ENCODE results near the gene RDH13. TPM values are rescaled to one million over a fixed set of nuclear protein-coding genes. Genes with fewer than 3 reads are reported as not detected.
"Not testable (repeated sequence)": the region's sequence is repeated elsewhere in the genome, so short reads cannot be mapped to it uniquely, and the experiment has no call there.

RDH13 gene
- total and polyA plus RNA-seq, 10 donors = 4.6 to 31.5 (median 17.2) TPM

DNA sequence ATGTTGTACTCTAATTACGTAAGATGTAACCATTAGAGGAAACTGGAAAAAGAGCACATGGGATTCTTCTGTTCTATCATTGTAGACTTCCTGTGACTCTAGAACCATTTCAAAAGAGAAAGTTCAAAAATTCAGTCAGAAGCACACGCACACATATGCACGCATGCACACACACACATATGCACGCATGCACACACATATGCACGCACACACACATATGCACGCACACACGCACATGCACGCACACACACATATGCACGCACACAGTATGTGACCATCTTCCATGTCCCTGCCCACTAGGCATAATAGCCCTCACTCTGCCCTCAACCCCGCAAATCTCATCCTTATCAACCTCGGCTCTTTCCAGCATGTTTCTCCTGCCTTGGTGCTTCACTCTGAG, 38.8 kb downstream of the RDH13 start:
- intact Hi-C loops (cut with DNase I; ENCODE audit: low total_unique reads) = no loop called here
- DNase-seq = no peak
- Histone ChIP-seq H3K36me3 (no peaks in the 10 kb centered on the region), H3K4me1 (peaks cover 0 to 13% (median 3%) of the 10 kb centered on the region in 6 donors), H3K9me3 (peaks cover 0 to 20% (median 9%) of the 10 kb centered on the region in 8 donors), H3K4me3 (no peak overlapping the region), H3K27me3 (replicated peaks in 1 of 7) (no peaks in the 10 kb centered on the region), H3K27ac (no peak overlapping the region)
- WGBS, 5 donors = 70 to 89% (median 75%) methylated on average over 11 of the region's 11 CpGs
- TF ChIP-seq, protein P1, sequence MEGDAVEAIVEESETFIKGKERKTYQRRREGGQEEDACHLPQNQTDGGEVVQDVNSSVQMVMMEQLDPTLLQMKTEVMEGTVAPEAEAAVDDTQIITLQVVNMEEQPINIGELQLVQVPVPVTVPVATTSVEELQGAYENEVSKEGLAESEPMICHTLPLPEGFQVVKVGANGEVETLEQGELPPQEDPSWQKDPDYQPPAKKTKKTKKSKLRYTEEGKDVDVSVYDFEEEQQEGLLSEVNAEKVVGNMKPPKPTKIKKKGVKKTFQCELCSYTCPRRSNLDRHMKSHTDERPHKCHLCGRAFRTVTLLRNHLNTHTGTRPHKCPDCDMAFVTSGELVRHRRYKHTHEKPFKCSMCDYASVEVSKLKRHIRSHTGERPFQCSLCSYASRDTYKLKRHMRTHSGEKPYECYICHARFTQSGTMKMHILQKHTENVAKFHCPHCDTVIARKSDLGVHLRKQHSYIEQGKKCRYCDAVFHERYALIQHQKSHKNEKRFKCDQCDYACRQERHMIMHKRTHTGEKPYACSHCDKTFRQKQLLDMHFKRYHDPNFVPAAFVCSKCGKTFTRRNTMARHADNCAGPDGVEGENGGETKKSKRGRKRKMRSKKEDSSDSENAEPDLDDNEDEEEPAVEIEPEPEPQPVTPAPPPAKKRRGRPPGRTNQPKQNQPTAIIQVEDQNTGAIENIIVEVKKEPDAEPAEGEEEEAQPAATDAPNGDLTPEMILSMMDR (IDR thresholded peaks at IDR 0.05 in 8 of 11, conservative IDR thresholded peaks at IDR 0.05 in 3 of 11) = no peak
- TF ChIP-seq POLR2AphosphoS5 (IDR thresholded peaks at IDR 0.05) (no peak), POLR2A (IDR thresholded peaks at IDR 0.05) (no peak)

DNA sequence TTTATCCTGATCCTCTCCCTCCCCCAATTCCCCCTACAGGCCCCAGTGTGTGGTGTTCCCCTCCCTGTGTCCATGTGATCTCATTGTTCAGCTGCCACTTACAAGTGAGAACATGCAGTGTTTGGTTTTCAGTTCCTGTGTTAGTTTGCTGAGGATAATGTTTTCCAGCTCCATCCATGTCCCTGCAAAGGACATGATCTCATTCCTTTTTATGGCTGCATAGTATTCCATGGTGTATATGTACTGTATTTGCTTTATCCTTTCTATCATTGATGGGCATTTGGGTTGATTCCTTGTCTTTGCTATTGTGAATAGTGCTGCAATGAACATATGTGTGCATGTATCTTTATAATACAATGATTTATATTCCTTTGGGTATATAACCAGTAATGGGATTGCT, 42.6 kb downstream of the RDH13 start:
- H3K4me1 ChIP-seq; intact Hi-C loops (cut with DNase I; ENCODE audit: low total_unique reads); H3K4me3 ChIP-seq; H3K36me3 ChIP-seq; H3K9me3 ChIP-seq; DNase-seq; H3K27ac ChIP-seq; H3K27me3 ChIP-seq (replicated peaks in 1 of 7): not testable (repeated sequence)

DNA sequence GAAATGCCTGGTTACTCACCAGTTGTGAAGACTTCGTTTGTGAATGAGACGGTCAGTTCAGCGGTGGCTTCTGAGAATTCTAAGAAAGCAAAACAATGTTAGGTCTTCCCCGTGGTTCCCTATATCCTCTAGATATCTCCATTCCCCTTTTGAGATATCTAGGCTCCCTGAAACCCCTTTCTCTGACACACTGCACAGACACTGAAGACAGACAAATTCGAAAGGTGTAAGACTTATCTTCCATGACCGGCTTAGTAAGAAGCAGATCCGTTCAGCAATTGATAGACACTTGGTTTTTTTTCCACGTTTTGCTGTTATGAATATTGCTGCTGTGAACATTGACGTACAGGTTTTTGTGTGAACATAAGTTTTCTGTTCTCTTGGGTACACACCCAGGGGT, 44.3 kb downstream of the RDH13 start:
- TF ChIP-seq POLR2AphosphoS5 (IDR thresholded peaks at IDR 0.05) = no peak
- no peak for TF ChIP-seq POLR2A (IDR thresholded peaks at IDR 0.05)
- TF ChIP-seq, protein P1 (IDR thresholded peaks at IDR 0.05 in 8 of 11, conservative IDR thresholded peaks at IDR 0.05 in 3 of 11) = no peak
- Histone ChIP-seq H3K27ac (no peak overlapping the region), H3K36me3 (no peaks in the 10 kb centered on the region), H3K27me3 (replicated peaks in 1 of 7) (no peaks in the 10 kb centered on the region), H3K9me3 (peaks cover 0 to 9% (median 0%) of the 10 kb centered on the region in 8 donors), H3K4me3 (no peak overlapping the region), H3K4me1 (peaks cover 0 to 19% (median 9%) of the 10 kb centered on the region in 6 donors)
- intact Hi-C loops (cut with DNase I; ENCODE audit: low total_unique reads) = no loop called here
- DNase-seq = no peak
- WGBS, 5 donors = 81 to 88% (median 83%) methylated on average over 9 of the region's 9 CpGs

DNA sequence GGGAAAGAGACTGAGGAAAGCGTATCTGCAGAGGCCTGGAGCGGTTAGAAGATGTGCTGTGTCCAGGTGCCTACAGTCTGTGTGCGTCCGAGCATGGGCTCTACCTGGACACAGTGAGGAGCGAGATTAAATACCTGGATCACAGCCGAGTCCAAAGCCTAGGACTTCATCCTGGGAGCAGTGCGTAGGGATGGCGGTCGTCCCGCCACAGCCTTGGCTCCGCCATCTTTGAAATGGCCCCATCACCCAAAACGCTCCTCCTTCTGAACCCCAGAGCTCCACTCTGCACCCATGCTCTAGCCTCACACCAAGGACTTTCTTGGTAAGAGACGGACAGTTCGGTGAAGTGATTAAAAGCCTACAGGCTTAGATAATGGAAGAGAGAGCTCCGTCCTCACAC, 44.7 kb downstream of the RDH13 start:
- Histone ChIP-seq H3K27ac (no peak overlapping the region), H3K36me3 (no peaks in the 10 kb centered on the region), H3K4me1 (peaks cover 0 to 22% (median 9%) of the 10 kb centered on the region in 6 donors), H3K4me3 (no peak overlapping the region), H3K27me3 (replicated peaks in 1 of 7) (no peaks in the 10 kb centered on the region), H3K9me3 (peaks cover 0 to 6% (median 0%) of the 10 kb centered on the region in 8 donors)
- intact Hi-C loops (cut with DNase I; ENCODE audit: low total_unique reads) = no loop called here
- 88 to 92% (median 89%) methylated on average over 15 of the region's 15 CpGs for WGBS, 5 donors
- DNase-seq = no peak
- TF ChIP-seq, protein P1 (IDR thresholded peaks at IDR 0.05 in 8 of 11, conservative IDR thresholded peaks at IDR 0.05 in 3 of 11) = no peak
- TF ChIP-seq POLR2AphosphoS5 (IDR thresholded peaks at IDR 0.05) = no peak
- no peak for TF ChIP-seq POLR2A (IDR thresholded peaks at IDR 0.05)

DNA sequence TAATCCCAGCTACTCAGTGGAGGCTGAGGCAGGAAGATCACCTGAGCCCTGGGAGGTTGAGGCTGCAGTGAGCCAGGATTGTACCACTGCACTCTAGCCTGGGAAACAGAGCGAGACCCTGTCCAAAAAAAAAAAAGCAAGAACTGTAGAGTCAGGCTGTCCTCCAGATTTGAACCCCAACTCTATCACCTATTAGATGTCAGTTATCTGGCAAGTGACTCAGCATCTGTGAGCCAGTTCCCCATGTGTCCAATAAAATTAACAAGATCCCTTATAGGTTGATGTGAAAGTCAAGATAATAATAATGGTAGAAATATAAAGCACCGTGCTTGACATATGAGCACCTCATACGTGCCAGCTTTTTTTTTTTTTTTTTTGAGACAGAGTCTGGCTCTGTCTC, 46.9 kb downstream of the RDH13 start:
- 49 to 79% (median 57%) methylated on average over 3 of the region's 3 CpGs for WGBS, 5 donors
- Histone ChIP-seq H3K4me3 (no peak overlapping the region), H3K27ac (peak overlapping the region in 5 of 8 donors; percentile 14 to 71 (median 66)), H3K4me1 (peaks cover 0 to 22% (median 9%) of the 10 kb centered on the region in 6 donors), H3K27me3 (replicated peaks in 1 of 7) (no peaks in the 10 kb centered on the region), H3K9me3 (peaks cover 0 to 3% (median 0%) of the 10 kb centered on the region in 8 donors), H3K36me3 (no peaks in the 10 kb centered on the region)
- intact Hi-C loops (cut with DNase I; ENCODE audit: low total_unique reads) = no loop called here
- TF ChIP-seq POLR2AphosphoS5 (IDR thresholded peaks at IDR 0.05) (no peak), POLR2A (IDR thresholded peaks at IDR 0.05) (no peak)
- TF ChIP-seq, protein P1 (IDR thresholded peaks at IDR 0.05 in 8 of 11, conservative IDR thresholded peaks at IDR 0.05 in 3 of 11) = no peak
- no peak for DNase-seq
